A549 (cell line): Measurements from ENCODE around the gene RDH5. TPM values are rescaled to one million over a fixed set of nuclear protein-coding genes. Genes with fewer than 3 reads are reported as not detected.

Experiments used
- ATAC-seq, 2 experiments: fragments of 200-7000 bp in 1 of 2; fragments of >200 bp in 1 of 2; cut with Nextera tagmentation in 1 of 2; cut with Tn5 transposase in 1 of 2; 3 replicates each; pipeline versions ENCODE4 v1.8.0 to v1.9.1; 2018 to 2020; ENCODE audit warnings: mild to moderate bottlenecking in 1 of 2, moderate library complexity in 1 of 2
- CTCF ChIA-PET: fragments of 300-600 bp; sonication (Branson Sonifier 250); formaldehyde crosslinking; extraction: SDS; loops from one replicate; lab custom pipeline; 2021; ENCODE audit warnings: antibody characterized with exemption, inconsistent platforms; lab: Yijun Ruan, JAX
- POLR2A ChIA-PET: fragments of 350-600 bp; formaldehyde crosslinking; extraction: SDS; loops from one replicate; lab custom pipeline; 2021; ENCODE audit warnings: antibody characterized with exemption, inconsistent platforms; lab: Yijun Ruan, JAX
- DNase-seq, 2 experiments: peaks; one replicate each; pipeline versions ENCODE4 v3.0.0 to v3.0.0-alpha.2; 2011 to 2016; ENCODE audit warnings: low read depth in 1 of 2, low spot score in 1 of 2
- FAIRE-seq: peaks from 2 replicates; lab custom pipeline; 2011; peaks lifted over from hg19 to GRCh38; lab: Jason Lieb, UNC
- H3K27ac ChIP-seq, 2 experiments: fragments of >200 bp; sonication (Bioruptor Twin); formaldehyde crosslinking; 3 replicates each; pipeline ENCODE4 v1.5.1; 2016 to 2017
- H3K4me1 ChIP-seq: fragments of >200 bp; sonication (Bioruptor Twin); formaldehyde crosslinking; 3 replicates; pipeline ENCODE4 v1.6.1; 2016
- H3K4me2 ChIP-seq: fragments of >200 bp; sonication (Bioruptor Twin); formaldehyde crosslinking; 3 replicates; pipeline ENCODE4 v1.6.1; 2016
- H3K4me3 ChIP-seq: fragments of >200 bp; sonication (Bioruptor Twin); formaldehyde crosslinking; 3 replicates; pipeline ENCODE4 v1.5.1; 2016
- H3K9me3 ChIP-seq: fragments of >200 bp; sonication (Bioruptor Twin); formaldehyde crosslinking; 3 replicates; pipeline ENCODE4 v1.6.1; 2016
- BHLHE40 ChIP-seq: IDR thresholded peaks from 2 replicates; pipeline ENCODE4 v1.6.1; 2012; ENCODE audit warnings: low read depth, low read length, inconsistent platforms
- CBX2 ChIP-seq: fragments of 200-600 bp; sonication (generic); IDR thresholded peaks from 2 replicates; pipeline ENCODE4 v1.6.1; 2016; ENCODE audit warnings: low read depth, mild to moderate bottlenecking, borderline replicate concordance
- CEBPB ChIP-seq, 2 experiments: fragments of >200 bp in 1 of 2; sonication (Bioruptor Twin) in 1 of 2; formaldehyde crosslinking in 1 of 2; IDR thresholded peaks; 2 replicates each; pipeline ENCODE4 v1.6.1; 2012 to 2016
- CHD2 ChIP-seq: fragments of 150-350 bp; IDR thresholded peaks from 2 replicates; pipeline ENCODE4 v1.6.1; 2014; ENCODE audit warnings: low read length; ENCODE audit not compliant: partially characterized antibody
- ESRRA ChIP-seq: fragments of 150-350 bp; IDR thresholded peaks from 2 replicates; pipeline ENCODE4 v1.6.1; 2014; ENCODE audit warnings: mild to moderate bottlenecking, low read length, borderline replicate concordance
- FOSL2 ChIP-seq, 2 experiments: fragments of 450-650 bp in 1 of 2; fragments of >200 bp in 1 of 2; sonication (Bioruptor Twin) in 1 of 2; formaldehyde crosslinking; IDR thresholded peaks; 2 replicates each; pipeline versions ENCODE4 v1.5.0 to v1.6.1; 2016 to 2020; ENCODE audit warnings: mild to moderate bottlenecking in 1 of 2, moderate library complexity in 1 of 2
- FOXS1 ChIP-seq: fragments of 250-450 bp; sonication (Bioruptor Pico); IDR thresholded peaks from 2 replicates; pipeline ENCODE4 v1.5.0; 2020; ENCODE audit warnings: mild to moderate bottlenecking, moderate library complexity
- GATA3 ChIP-seq: IDR thresholded peaks from 2 replicates; pipeline ENCODE4 v1.6.1; 2012; ENCODE audit warnings: borderline replicate concordance
- HEYL ChIP-seq: fragments of 250-450 bp; sonication (Bioruptor Pico); IDR thresholded peaks from 2 replicates; pipeline ENCODE4 v1.8.0; 2021; ENCODE audit warnings: mild to moderate bottlenecking, moderate library complexity
- HOXB13 ChIP-seq: fragments of 250-450 bp; sonication (Bioruptor Pico); IDR thresholded peaks from 2 replicates; pipeline ENCODE4 v1.5.0; 2020; ENCODE audit warnings: low read depth, mild to moderate bottlenecking, moderate library complexity
- KDM1A ChIP-seq: fragments of 200-600 bp; sonication (generic); IDR thresholded peaks from 2 replicates; pipeline ENCODE4 v1.6.1; 2016; ENCODE audit warnings: low read depth, mild to moderate bottlenecking
- MAFK ChIP-seq: fragments of 450-650 bp; IDR thresholded peaks from 2 replicates; pipeline ENCODE4 v1.6.1; 2014; ENCODE audit not compliant: partially characterized antibody
- NPAS2 ChIP-seq: fragments of 250-450 bp; sonication (Bioruptor Pico); IDR thresholded peaks from 2 replicates; pipeline ENCODE4 v1.8.0; 2022; ENCODE audit warnings: mild to moderate bottlenecking, moderate library complexity, borderline replicate concordance
- POLR2A ChIP-seq: IDR thresholded peaks from 2 replicates; pipeline ENCODE4 v1.6.1; 2012; ENCODE audit warnings: mild to moderate bottlenecking, low read length
- POLR2AphosphoS2 ChIP-seq: conservative IDR thresholded peaks from 2 replicates; pipeline ENCODE4 v1.6.1; 2012; ENCODE audit warnings: low read length, improper control_type of control experiment, inconsistent platforms
- RARB ChIP-seq: fragments of 250-450 bp; sonication (Bioruptor Pico); IDR thresholded peaks from 2 replicates; pipeline ENCODE4 v1.8.0; 2021; ENCODE audit warnings: mild to moderate bottlenecking, moderate library complexity
- RFX5 ChIP-seq: fragments of 450-650 bp; IDR thresholded peaks from 2 replicates; pipeline ENCODE4 v1.7.1; 2014; ENCODE audit warnings: antibody characterized with exemption, mild to moderate bottlenecking, moderate library complexity
- RNF2 ChIP-seq: fragments of 200-600 bp; sonication (generic); IDR thresholded peaks from 2 replicates; pipeline ENCODE4 v1.6.1; 2016; ENCODE audit warnings: low read depth, mild to moderate bottlenecking, antibody characterized with exemption, moderate library complexity, borderline replicate concordance
- SMC3 ChIP-seq: fragments of >200 bp; sonication (Bioruptor Twin); formaldehyde crosslinking; IDR thresholded peaks from 3 replicates; pipeline ENCODE4 v1.6.1; 2018; ENCODE audit warnings: inconsistent platforms
- SREBF2 ChIP-seq: fragments of 450-650 bp; IDR thresholded peaks from 2 replicates; pipeline ENCODE4 v1.6.1; 2014; ENCODE audit warnings: mild to moderate bottlenecking, moderate library complexity
- TP53 ChIP-seq: fragments of 250-450 bp; sonication (Bioruptor Pico); IDR thresholded peaks from 2 replicates; pipeline ENCODE4 v1.5.0; 2021; ENCODE audit warnings: mild to moderate bottlenecking, moderate library complexity
- ZFP36 ChIP-seq: fragments of 450-650 bp; IDR thresholded peaks from 2 replicates; pipeline ENCODE4 v1.6.1; 2014; ENCODE audit warnings: borderline replicate concordance; ENCODE audit not compliant: partially characterized antibody
- ZSCAN20 ChIP-seq: fragments of 250-450 bp; sonication (Bioruptor Pico); IDR thresholded peaks from 2 replicates; pipeline ENCODE4 v1.8.0; 2022; ENCODE audit warnings: mild to moderate bottlenecking, moderate library complexity
- WGBS: methylation state at CpG from one replicate; pipeline ENCODE4 v1.1.6; 2017; ENCODE audit errors: missing lambda C conversion rate; 5-methylcytosine and 5-hydroxymethylcytosine counted together
- polyA plus RNA-seq, 4 experiments: library from polyadenylated mRNA; depleted of rRNA in 3 of 4; stranded (reverse); fragments of >200 nt; fragmentation: RNase III in 1 of 4; extraction: RNeasy Plus Mini Kit Qiagen cat#74134 plus additional on column Dnase treatment in 1 of 4; gene quantifications; 2 replicates in 3 of 4; 3 replicates in 1 of 4; pipeline ENCODE4 v1.2.3, GENCODE V29; 2011 to 2017
- TF ChIP-seq, protein P1 (sequence below): fragments of 250-450 bp; sonication (Bioruptor Pico); IDR thresholded peaks from 2 replicates; pipeline ENCODE4 v1.5.0; 2020; ENCODE audit warnings: low read depth, mild to moderate bottlenecking, moderate library complexity
- TF ChIP-seq, protein P2 (sequence below): fragments of 200-600 bp; sonication (generic); IDR thresholded peaks from 2 replicates; pipeline ENCODE4 v1.6.1; 2016; ENCODE audit warnings: antibody characterized with exemption, mild to moderate bottlenecking, moderate library complexity
- TF ChIP-seq, protein P3 (sequence below): fragments of 450-650 bp; IDR thresholded peaks from 2 replicates; pipeline ENCODE4 v1.6.1; 2014; ENCODE audit warnings: antibody characterized with exemption
- TF ChIP-seq, protein P4 (sequence below): IDR thresholded peaks from 2 replicates; pipeline ENCODE4 v1.6.1; 2012
- TF ChIP-seq, protein P5 (sequence below): IDR thresholded peaks from 2 replicates; pipeline ENCODE4 v1.6.1; 2012

The RDH5 gene
- polyA plus RNA-seq, 2 of the 4 experiments (the other 2 are of a cell fraction) = 4.1 to 9.1 TPM

DNA sequence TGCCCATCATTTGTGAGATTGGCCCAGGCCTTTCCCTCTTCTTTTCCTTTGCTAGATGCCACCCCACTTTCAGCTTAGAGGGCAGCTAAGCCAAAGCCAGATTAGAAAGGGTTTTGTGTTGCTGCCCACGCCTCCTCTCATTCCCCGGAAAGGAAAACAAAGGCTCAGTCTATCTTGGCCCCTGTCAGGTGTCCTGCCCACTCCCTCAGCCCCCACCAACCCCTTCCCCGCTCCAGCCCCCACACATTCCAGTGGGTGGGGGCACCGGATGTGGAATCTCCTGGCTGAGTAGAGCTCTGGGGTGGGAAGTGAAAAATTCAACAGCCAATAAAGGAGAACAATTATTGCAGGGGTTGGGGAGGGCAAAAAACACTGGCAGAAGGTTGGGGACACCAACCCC is 2.2 kb upstream of the RDH5 start:
- CTCF ChIA-PET = interaction anchor here (3.9 to 12.3 kb wide), 4 partner anchors 12 to 61 kb away, joined by 20 to 139 read pairs (median 51); partner anchors contain the start of genes GDF11 and ITGA7
- ATAC-seq (no peak), FAIRE-seq (no peak), DNase-seq (no peak)
- POLR2A ChIA-PET = interaction anchor here (0.9 to 1.0 kb wide), 2 partner anchors 11 to 37 kb away, joined by 3 read pairs; partner anchors contain the start of gene CD63
- Histone ChIP-seq H3K9me3 (no peaks in the 10 kb centered on the region), H3K4me3 (no peak overlapping the region), H3K27ac (no peak overlapping the region), H3K4me2 (peak overlapping the region; percentile 93; the same call in 2 of the 3 replicates), H3K4me1 (peaks cover 54% of the 10 kb centered on the region)
- 85% methylated on average over 4 of the region's 4 CpGs for WGBS
- TF ChIP-seq, protein P1, sequence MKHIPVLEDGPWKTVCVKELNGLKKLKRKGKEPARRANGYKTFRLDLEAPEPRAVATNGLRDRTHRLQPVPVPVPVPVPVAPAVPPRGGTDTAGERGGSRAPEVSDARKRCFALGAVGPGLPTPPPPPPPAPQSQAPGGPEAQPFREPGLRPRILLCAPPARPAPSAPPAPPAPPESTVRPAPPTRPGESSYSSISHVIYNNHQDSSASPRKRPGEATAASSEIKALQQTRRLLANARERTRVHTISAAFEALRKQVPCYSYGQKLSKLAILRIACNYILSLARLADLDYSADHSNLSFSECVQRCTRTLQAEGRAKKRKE (CRISPR knock-in tag) = no peak
- TF ChIP-seq CEBPB (IDR thresholded peaks at IDR 0.05) (no peak), SMC3 (no peak), HOXB13 (CRISPR knock-in tag) (no peak), GATA3 (no peak), SREBF2 (no peak), FOXS1 (CRISPR knock-in tag) (no peak), RNF2 (no peak), KDM1A (no peak), MAFK (no peak), ZSCAN20 (CRISPR knock-in tag) (no peak)
- TF ChIP-seq, protein P2, sequence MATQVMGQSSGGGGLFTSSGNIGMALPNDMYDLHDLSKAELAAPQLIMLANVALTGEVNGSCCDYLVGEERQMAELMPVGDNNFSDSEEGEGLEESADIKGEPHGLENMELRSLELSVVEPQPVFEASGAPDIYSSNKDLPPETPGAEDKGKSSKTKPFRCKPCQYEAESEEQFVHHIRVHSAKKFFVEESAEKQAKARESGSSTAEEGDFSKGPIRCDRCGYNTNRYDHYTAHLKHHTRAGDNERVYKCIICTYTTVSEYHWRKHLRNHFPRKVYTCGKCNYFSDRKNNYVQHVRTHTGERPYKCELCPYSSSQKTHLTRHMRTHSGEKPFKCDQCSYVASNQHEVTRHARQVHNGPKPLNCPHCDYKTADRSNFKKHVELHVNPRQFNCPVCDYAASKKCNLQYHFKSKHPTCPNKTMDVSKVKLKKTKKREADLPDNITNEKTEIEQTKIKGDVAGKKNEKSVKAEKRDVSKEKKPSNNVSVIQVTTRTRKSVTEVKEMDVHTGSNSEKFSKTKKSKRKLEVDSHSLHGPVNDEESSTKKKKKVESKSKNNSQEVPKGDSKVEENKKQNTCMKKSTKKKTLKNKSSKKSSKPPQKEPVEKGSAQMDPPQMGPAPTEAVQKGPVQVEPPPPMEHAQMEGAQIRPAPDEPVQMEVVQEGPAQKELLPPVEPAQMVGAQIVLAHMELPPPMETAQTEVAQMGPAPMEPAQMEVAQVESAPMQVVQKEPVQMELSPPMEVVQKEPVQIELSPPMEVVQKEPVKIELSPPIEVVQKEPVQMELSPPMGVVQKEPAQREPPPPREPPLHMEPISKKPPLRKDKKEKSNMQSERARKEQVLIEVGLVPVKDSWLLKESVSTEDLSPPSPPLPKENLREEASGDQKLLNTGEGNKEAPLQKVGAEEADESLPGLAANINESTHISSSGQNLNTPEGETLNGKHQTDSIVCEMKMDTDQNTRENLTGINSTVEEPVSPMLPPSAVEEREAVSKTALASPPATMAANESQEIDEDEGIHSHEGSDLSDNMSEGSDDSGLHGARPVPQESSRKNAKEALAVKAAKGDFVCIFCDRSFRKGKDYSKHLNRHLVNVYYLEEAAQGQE = no peak
- TF ChIP-seq, protein P3, sequence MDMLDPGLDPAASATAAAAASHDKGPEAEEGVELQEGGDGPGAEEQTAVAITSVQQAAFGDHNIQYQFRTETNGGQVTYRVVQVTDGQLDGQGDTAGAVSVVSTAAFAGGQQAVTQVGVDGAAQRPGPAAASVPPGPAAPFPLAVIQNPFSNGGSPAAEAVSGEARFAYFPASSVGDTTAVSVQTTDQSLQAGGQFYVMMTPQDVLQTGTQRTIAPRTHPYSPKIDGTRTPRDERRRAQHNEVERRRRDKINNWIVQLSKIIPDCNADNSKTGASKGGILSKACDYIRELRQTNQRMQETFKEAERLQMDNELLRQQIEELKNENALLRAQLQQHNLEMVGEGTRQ = no peak
- TF ChIP-seq, protein P4, sequence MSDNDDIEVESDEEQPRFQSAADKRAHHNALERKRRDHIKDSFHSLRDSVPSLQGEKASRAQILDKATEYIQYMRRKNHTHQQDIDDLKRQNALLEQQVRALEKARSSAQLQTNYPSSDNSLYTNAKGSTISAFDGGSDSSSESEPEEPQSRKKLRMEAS = no peak

DNA sequence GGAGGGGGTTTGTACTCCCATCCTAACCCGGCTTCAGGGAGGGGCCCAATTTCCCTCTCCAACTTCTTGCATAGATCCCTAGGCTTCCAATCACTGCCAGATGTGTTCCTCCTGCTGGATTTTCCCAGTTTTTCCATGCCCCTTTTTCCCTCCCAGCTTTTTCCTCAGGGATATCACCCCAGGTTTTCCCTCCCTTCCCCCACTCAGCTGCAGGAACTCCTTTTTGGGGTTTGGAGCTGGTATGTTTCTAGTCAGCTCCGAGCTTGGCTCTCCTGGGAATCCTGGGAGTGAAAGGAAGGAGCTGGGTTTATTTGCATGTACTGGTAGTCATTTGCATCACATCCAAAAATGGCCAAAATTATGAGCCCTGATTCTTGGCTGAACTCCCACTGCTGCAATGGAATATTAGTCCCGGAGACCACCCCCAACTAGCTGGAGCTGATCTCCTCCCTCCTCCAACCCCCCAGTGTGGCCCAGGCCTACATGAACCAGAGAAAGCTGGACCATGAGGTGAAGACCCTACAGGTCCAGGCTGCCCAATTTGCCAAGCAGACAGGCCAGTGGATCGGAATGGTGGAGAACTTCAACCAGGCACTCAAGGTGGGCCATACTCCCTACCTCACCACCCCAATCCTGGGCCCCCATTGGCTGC is 1.4 kb upstream of the RDH5 start:
- Histone ChIP-seq H3K27ac (no peak overlapping the region), H3K4me3 (no peak overlapping the region), H3K9me3 (no peaks in the 10 kb centered on the region), H3K4me2 (no peak overlapping the region), H3K4me1 (peaks cover 51% of the 10 kb centered on the region)
- FAIRE-seq (no peak), DNase-seq (no peak), ATAC-seq (no peak)
- TF ChIP-seq, protein P5, sequence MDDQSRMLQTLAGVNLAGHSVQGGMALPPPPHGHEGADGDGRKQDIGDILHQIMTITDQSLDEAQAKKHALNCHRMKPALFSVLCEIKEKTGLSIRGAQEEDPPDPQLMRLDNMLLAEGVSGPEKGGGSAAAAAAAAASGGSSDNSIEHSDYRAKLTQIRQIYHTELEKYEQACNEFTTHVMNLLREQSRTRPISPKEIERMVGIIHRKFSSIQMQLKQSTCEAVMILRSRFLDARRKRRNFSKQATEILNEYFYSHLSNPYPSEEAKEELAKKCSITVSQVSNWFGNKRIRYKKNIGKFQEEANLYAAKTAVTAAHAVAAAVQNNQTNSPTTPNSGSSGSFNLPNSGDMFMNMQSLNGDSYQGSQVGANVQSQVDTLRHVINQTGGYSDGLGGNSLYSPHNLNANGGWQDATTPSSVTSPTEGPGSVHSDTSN = no peak
- TF ChIP-seq NPAS2 (CRISPR knock-in tag) (no peak), TP53 (CRISPR knock-in tag) (no peak), HEYL (CRISPR knock-in tag) (no peak), GATA3 (no peak), CBX2 (no peak), HOXB13 (CRISPR knock-in tag) (no peak), FOSL2 (IDR thresholded peaks at IDR 0.05) (no peak), FOSL2 (CRISPR knock-in tag; IDR thresholded peaks at IDR 0.05) (no peak), ESRRA (no peak), POLR2A (no peak), SMC3 (no peak), RARB (CRISPR knock-in tag) (no peak), BHLHE40 (no peak), CEBPB (IDR thresholded peaks at IDR 0.05) (no peak), ZFP36 (no peak), CHD2 (no peak), POLR2AphosphoS2 (no peak), RNF2 (no peak), RFX5 (no peak)
- TF ChIP-seq, protein P4 = no peak
- ChIA-PET CTCF (interaction anchor here (1.2 to 12.3 kb wide), 6 partner anchors 11 to 224 kb away, joined by 4 to 139 read pairs (median 32); partner anchors contain the start of genes CD63, GDF11 and ITGA7), POLR2A (interaction anchor here (0.9 kb wide), 1 partner anchor 37 kb away, joined by 3 read pairs; a partner anchor contains a TSS)
- WGBS = 81% methylated on average over 4 of the region's 4 CpGs
